Liver (tissue), 9 donors: ENCODE measurements around the gene TOP3A. TPM values are rescaled to one million over a fixed set of nuclear protein-coding genes. Genes with fewer than 3 reads are reported as not detected.

Source experiments
- DNase-seq: peaks from one replicate; pipeline ENCODE4 v3.0.0-alpha.2; 2017; ENCODE audit warnings: low spot score
- H3K27ac ChIP-seq, 2 donors: one replicate each; pipeline ENCODE4 v1.7.0; 2013; ENCODE audit warnings: inconsistent platforms in 2 of 2, low read length in 2 of 2, control low read depth in 1 of 2, low read depth in 1 of 2, mild to moderate bottlenecking in 1 of 2
- H3K27me3 ChIP-seq, 4 donors: one replicate each; pipeline versions ENCODE4 v1.6.1 to v1.7.0; 2013; ENCODE audit warnings: low read length in 3 of 4, inconsistent platforms in 1 of 4, mild to moderate bottlenecking in 1 of 4, moderate library complexity in 1 of 4; ENCODE audit not compliant: control insufficient read depth in 4 of 4, insufficient read depth in 4 of 4
- H3K36me3 ChIP-seq, 4 donors: one replicate each; pipeline versions ENCODE4 v1.6.1 to v1.7.0; 2013; ENCODE audit warnings: low read length in 3 of 4, mild to moderate bottlenecking in 3 of 4, low read depth in 1 of 4, moderate library complexity in 1 of 4; ENCODE audit not compliant: control insufficient read depth in 4 of 4, insufficient read depth in 3 of 4
- H3K4me1 ChIP-seq, 4 donors: one replicate each; pipeline versions ENCODE4 v1.6.1 to v1.7.0; 2013; ENCODE audit warnings: low read length in 3 of 4, mild to moderate bottlenecking in 3 of 4, moderate library complexity in 1 of 4; ENCODE audit not compliant: control insufficient read depth in 4 of 4, insufficient read depth in 4 of 4
- H3K4me3 ChIP-seq, 3 donors: one replicate each; pipeline versions ENCODE4 v1.6.1 to v1.7.0; 2013; ENCODE audit warnings: low read length in 3 of 3, control low read depth in 1 of 3, low read depth in 1 of 3, mild to moderate bottlenecking in 1 of 3
- H3K9ac ChIP-seq, 2 donors: one replicate each; pipeline ENCODE4 v1.7.0; 2013; ENCODE audit warnings: low read length in 2 of 2, mild to moderate bottlenecking in 2 of 2, moderate library complexity in 2 of 2, control low read depth in 1 of 2, low read depth in 1 of 2
- H3K9me3 ChIP-seq, 4 donors: one replicate each; pipeline versions ENCODE4 v1.6.1 to v1.7.0; 2013; ENCODE audit warnings: low read length in 3 of 4; ENCODE audit not compliant: control insufficient read depth in 4 of 4
- ATF3 ChIP-seq: IDR thresholded peaks from 2 replicates; pipeline ENCODE4 v1.6.1; 2016; ENCODE audit warnings: antibody characterized with exemption
- CTCF ChIP-seq: fragments of 150-350 bp; IDR thresholded peaks from 2 replicates; pipeline ENCODE4 v1.5.1; 2017; ENCODE audit warnings: improper control_type of control experiment, low read depth, low read length; ENCODE audit not compliant: missing input control
- EGR1 ChIP-seq, 2 donors: IDR thresholded peaks; 2 replicates each; pipeline ENCODE4 v1.6.1; 2016 to 2018; ENCODE audit warnings: antibody characterized with exemption in 2 of 2, low read depth in 2 of 2
- FOXA1 ChIP-seq: IDR thresholded peaks from 2 replicates; pipeline ENCODE4 v1.6.1; 2016; ENCODE audit warnings: antibody characterized with exemption
- FOXA2 ChIP-seq: IDR thresholded peaks from 2 replicates; pipeline ENCODE4 v1.6.1; 2016; ENCODE audit warnings: antibody characterized with exemption
- GABPA ChIP-seq, 2 donors: IDR thresholded peaks in 1 of 2; conservative IDR thresholded peaks in 1 of 2; 2 replicates each; pipeline ENCODE4 v1.6.1; 2016; ENCODE audit warnings: antibody characterized with exemption in 2 of 2, mild to moderate bottlenecking in 1 of 2, moderate library complexity in 1 of 2
- HNF4A ChIP-seq, 2 donors: conservative IDR thresholded peaks; 2 replicates each; pipeline ENCODE4 v1.6.1; 2016; ENCODE audit warnings: antibody characterized with exemption in 2 of 2, mild to moderate bottlenecking in 2 of 2
- HNF4G ChIP-seq: IDR thresholded peaks from 2 replicates; pipeline ENCODE4 v1.6.1; 2016; ENCODE audit warnings: antibody characterized with exemption
- JUND ChIP-seq, 2 donors: IDR thresholded peaks; 2 replicates each; pipeline ENCODE4 v1.6.1; 2016; ENCODE audit warnings: antibody characterized with exemption in 2 of 2
- MAX ChIP-seq: IDR thresholded peaks from 2 replicates; pipeline ENCODE4 v1.6.1; 2016; ENCODE audit warnings: antibody characterized with exemption
- NR2F2 ChIP-seq: IDR thresholded peaks from 2 replicates; pipeline ENCODE4 v1.6.1; 2016; ENCODE audit warnings: antibody characterized with exemption
- RAD21 ChIP-seq, 2 donors: IDR thresholded peaks; 2 replicates each; pipeline ENCODE4 v1.6.1; 2016; ENCODE audit warnings: antibody characterized with exemption in 2 of 2, mild to moderate bottlenecking in 2 of 2
- REST ChIP-seq: IDR thresholded peaks from 2 replicates; pipeline ENCODE4 v1.6.1; 2016; ENCODE audit warnings: antibody characterized with exemption, mild to moderate bottlenecking
- RXRA ChIP-seq, 2 donors: IDR thresholded peaks; 2 replicates each; pipeline ENCODE4 v1.6.1; 2017 to 2018; ENCODE audit warnings: antibody characterized with exemption in 2 of 2, mild to moderate bottlenecking in 1 of 2
- SP1 ChIP-seq: IDR thresholded peaks from 2 replicates; pipeline ENCODE4 v1.6.1; 2018; ENCODE audit warnings: antibody characterized with exemption, mild to moderate bottlenecking
- TAF1 ChIP-seq: conservative IDR thresholded peaks from 2 replicates; pipeline ENCODE4 v1.6.1; 2016; ENCODE audit warnings: antibody characterized with exemption, mild to moderate bottlenecking
- YY1 ChIP-seq: IDR thresholded peaks from 2 replicates; pipeline ENCODE4 v1.6.1; 2016; ENCODE audit warnings: antibody characterized with exemption, mild to moderate bottlenecking
- ZBTB33 ChIP-seq: IDR thresholded peaks from 2 replicates; pipeline ENCODE4 v1.6.1; 2016; ENCODE audit warnings: antibody characterized with exemption
- WGBS: extraction: QIAGEN DNeasy Blood & Tissue Kit; methylation state at CpG from one replicate; pipeline ENCODE4 v1.1.7; 2013; 5-methylcytosine and 5-hydroxymethylcytosine counted together
- polyA plus RNA-seq, 2 donors: library from polyadenylated mRNA; stranded (reverse) in 1 of 2; unstranded in 1 of 2; fragments of 200-250 nt in 1 of 2; fragments of >200 nt in 1 of 2; fragmentation: Nextera tagmentation in 1 of 2; extraction: Ambion mirVana in 1 of 2; gene quantifications; one replicate each; pipeline versions ENCODE4 v1.2.1 to v1.2.3, GENCODE V29; 2013 to 2015
- total RNA-seq, 2 donors: library from RNA; depleted of rRNA; stranded (reverse); fragments of >200 nt; gene quantifications; one replicate each; pipeline ENCODE4 v1.2.3, GENCODE V29; 2014
- donor health status: healthy.
- donor health status: healthy.
- donor health status: healthy.
- donor health status: healthy.
- donor health status: healthy.

Gene TOP3A
- total and polyA plus RNA-seq, 4 donors = 6.6 to 37.5 (median 14.3) TPM

GRCh38 chr17:18318117-18318516, 3.3 kb upstream of the TOP3A start:
- DNase-seq = no peak
- H3K4me3 ChIP-seq = no peak overlapping the region

More at GRCh38 chr17:18318117-18318516, 3.3 kb upstream of the TOP3A start:
- TF ChIP-seq NR2F2 (no peak), FOXA2 (no peak), ATF3 (no peak), REST (no peak), HNF4A (conservative IDR thresholded peaks at IDR 0.05) (no peak), RAD21 (IDR thresholded peaks at IDR 0.05) (no peak), HNF4G (no peak), SP1 (no peak), MAX (no peak), FOXA1 (no peak), YY1 (no peak), CTCF (no peak), GABPA (IDR thresholded peaks at IDR 0.05 in 1 of 2, conservative IDR thresholded peaks at IDR 0.05 in 1 of 2) (no peak), RXRA (IDR thresholded peaks at IDR 0.05) (no peak), JUND (IDR thresholded peaks at IDR 0.05) (no peak), ZBTB33 (no peak), EGR1 (IDR thresholded peaks at IDR 0.05; ENCODE audit: low read depth in 2 of 2) (no peak), TAF1 (no peak)
- no peaks in the 10 kb centered on the region for H3K27me3 ChIP-seq
- H3K36me3 ChIP-seq = peaks cover 0 to 7% (median 6%) of the 10 kb centered on the region in 4 donors
- no peak overlapping the region for H3K9ac ChIP-seq
- H3K9me3 ChIP-seq = no peaks in the 10 kb centered on the region
- peaks cover 6 to 62% (median 47%) of the 10 kb centered on the region in 4 donors for H3K4me1 ChIP-seq
- no peak overlapping the region for H3K27ac ChIP-seq
- 82% methylated on average over 7 of the region's 7 CpGs for WGBS
